NCI-H2196 treated with DMSO at 0.1 percent for 48 hours (cell line): ENCODE results near the gene DPEP3.
A peak's percentile ranks its signal among the peaks of the same experiment; 100 is the strongest.
"Not testable (repeated sequence)": the region's sequence is repeated elsewhere in the genome, so short reads cannot be mapped to it uniquely, and the experiment has no call there.

ENCODE experiments used
- DNase-seq: peaks from one replicate; lab custom pipeline; 2025; ENCODE audit not compliant: unreplicated experiment; lab: John Stamatoyannopoulos, UW

DPEP3 gene

DNA sequence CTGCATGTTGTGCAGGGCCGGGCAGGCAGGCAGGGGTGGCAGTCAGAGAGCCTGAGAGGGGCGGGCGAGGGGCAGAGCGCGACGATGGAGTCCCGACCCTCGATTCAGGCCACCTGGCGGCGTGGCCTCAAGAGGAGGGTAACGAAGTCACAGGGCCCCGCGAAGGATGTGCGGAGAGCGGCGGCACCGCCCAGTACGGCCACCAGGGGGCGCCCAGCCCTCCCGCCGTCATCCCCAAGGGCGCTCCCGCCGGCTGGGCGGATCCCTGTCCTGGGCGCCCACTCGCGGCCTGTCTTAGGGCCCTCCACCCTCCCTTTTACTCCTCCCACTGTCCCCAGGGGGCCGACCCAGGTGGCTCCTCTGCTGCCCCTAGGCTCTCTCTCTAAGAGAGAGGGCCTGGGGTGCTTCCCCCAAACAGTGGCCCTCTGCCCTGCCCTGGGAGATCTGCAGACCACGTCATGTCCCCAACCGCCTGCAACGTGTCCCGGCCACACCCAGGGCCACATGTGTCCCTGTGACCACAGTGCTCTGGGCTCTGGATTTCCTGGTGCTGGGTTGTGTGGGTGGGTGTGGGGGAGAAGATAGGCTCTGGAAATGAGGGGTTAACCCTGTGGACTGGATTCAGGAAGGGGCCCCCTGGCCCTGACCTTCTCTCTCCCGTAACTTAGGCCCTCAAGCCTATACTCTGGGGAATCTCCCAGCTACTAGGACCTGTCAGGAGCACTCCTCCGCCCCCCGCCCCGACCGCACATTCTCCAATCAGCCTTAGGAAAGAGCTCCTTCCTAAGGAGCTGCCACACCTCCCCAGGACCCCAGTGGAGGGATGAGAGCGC, 13.1 kb upstream of the DPEP3 start:
- peak; percentile 3 for DNase-seq

DNA sequence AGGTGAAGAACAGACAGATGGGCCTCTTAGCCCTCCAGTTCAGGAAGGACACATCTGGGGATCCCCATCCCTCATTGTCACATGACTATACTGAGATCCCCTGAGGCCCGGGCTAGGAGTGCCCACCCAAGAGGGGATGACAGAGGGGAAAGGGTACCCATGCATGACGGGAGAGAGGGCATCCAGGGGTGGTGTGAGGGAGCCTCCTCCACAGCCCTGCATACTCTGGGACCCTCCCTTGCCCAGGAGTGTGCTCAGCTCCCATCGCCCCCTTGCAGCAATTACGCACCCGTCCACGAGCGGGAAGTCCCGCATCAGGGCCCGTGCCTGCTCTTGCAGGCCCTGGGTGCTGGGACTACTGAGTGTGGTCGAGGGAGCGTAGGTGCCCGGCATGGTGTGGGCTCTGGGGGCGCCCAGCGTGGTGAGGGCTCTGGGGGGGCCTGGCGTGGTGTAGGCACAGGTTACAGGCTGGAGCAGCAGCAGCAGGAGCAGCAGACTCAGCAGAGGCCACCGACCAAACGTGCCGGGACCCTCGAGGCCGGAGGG, 12.4 kb upstream of the DPEP3 start:
- DNase-seq, result no peak

DNA sequence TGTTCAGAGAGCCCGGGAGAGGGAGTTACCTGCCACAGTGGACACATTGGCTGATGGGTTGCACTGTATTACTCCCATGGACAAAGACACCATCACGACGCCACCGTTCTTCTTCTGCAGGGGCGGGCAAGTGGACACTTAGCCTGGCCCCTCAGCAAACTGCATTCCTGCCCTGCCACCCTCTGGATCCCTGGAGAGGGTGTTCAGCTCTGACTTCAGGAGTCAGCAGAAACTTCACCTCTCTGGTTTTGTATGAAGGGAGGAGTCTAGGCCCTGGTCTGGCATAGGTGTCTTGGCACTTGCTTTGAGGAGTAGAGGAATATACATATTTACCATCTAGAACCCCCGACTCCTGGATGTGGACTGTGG, 9.7 kb upstream of the DPEP3 start:
- DNase-seq, result no peak

DNA sequence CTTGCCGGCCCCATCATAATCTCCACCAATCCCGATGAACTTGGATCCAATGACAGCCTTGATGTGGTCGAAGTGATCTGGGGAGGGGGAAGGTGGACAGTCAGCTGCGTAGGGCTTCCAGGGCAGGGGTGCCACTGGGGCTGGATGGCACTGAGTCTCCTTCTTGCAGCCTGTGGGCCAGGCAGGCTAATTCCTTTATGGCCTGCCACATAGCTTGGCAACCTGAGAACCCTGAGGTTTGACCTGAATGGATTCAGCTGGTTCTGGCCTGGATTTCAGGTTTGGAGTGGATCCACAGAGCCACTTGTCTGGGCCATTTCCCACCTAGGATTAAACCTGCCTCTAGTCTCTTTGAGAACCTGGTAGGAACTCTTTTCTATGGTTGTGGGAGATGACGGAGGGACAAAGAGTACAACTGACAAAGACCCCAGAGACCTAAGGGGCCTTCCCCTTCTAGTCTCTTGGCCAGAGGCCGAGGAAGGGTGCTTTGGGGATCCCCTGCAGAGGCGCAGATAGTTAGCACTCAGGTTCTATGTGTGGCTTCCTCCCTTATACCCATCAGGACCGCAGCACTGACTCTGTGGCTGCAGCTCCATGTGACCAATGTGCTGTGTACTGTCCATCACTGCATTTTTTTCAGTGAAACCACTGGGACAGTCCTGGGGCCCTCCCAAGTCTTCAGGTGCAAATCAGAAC, 9.2 kb upstream of the DPEP3 start:
- DNase-seq, result no peak

DNA sequence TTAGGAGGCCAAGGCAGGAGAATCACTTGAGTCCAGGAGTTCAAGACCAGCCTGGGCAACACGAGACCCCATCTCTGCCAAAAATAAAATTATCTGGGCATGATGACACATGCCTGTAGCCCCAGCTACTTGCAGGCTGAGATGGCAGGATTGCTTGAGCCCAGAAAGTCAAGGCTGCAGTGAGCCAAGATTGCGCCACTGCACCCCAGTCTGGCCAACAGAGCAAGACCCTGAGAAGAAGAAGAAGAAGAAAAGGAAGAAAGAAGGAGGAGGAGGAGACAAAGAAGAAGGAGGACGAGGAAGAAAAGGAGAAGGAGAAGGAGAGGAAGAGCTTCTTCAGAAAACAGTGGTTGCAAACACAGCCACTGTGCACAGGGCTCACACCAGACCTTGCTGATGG, 8.4 kb upstream of the DPEP3 start:
- no peak for DNase-seq

DNA sequence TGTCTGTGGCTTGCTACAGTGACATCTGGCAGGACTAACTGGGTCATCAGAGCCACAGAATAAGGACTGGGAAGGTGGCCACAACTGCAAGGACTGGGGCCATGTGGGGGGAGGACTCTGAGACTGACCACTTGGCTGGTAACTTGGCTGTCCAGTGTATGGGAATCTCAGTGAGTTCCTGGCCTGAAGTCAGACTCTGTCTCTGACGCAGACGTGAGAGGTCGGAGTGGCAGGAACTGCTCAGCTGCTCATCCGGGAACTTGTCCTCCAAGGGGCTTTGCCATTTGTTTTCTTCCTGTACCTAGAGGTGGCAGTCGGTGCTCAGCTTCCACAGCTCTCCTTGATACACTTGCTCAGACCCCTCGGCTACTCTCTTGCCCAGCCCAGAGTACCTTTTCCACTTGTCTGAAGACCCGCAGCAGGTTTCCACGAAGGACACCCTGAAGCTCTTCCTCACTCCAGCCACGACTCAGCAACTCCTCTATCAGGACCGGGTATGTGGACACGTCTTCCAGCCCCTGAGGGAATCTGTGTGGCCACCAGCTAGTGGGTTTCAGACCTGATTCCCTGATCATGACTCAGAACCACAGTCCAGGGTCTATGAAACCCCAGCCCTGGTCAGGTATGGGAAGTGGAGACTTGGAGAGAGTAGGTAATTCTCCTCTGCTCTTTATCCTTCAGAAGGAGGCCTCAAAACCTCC, 7.3 kb upstream of the DPEP3 start:
- no peak for DNase-seq

DNA sequence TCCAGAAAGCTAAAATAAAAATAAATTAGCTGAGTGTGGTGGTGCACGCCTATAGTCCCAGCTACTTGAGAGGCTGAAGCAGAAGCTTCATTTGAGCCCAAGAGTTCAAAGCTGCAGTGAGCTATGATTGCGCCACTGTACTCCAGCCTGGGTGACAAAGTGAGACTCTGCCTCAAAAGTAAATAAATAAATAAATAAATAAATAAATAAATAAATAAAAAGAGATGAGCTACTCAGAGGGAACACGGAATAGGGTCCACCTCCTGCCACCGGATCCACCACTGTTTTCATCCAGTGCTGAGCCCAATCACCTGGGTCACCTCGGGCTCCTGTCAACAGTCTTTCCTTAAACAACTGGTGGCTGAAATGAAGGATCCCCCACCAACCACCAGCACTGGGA, 6.7 kb upstream of the DPEP3 start:
- no peak for DNase-seq

DNA sequence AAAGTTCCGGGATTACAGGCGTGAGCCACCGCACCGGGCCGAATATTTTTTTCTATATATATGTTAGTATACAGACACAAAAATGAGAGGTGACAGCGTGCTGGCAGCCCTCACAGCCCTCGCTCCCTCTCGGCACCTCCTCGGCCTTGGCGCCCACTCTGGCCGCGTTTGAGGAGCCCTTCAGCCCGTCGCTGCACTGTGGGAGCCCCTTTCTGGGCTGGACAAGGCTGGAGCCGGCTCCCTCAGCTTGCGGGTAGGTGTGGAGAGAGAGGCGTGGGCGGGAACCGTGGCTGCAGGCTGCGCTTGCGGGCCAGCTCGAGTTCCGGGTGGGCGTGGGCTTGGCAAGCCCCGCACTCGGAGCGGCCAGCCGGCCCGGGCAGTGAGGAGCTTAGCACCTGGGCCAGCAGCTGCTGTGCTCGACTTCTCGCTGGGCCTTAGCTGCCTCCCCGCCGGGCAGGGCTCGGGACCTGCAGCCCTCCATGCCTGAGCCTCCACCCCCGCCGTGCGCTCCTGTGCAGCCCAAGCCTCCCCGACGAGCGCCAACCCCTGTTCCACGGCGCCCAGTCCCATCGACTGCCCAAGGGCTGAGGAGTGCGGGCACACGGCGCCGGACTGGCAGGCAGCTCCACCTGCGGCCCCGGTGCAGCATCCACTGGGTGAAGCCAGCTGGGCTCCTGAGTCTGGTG, 1.9 kb upstream of the DPEP3 start:
- DNase-seq, result no peak

DNA sequence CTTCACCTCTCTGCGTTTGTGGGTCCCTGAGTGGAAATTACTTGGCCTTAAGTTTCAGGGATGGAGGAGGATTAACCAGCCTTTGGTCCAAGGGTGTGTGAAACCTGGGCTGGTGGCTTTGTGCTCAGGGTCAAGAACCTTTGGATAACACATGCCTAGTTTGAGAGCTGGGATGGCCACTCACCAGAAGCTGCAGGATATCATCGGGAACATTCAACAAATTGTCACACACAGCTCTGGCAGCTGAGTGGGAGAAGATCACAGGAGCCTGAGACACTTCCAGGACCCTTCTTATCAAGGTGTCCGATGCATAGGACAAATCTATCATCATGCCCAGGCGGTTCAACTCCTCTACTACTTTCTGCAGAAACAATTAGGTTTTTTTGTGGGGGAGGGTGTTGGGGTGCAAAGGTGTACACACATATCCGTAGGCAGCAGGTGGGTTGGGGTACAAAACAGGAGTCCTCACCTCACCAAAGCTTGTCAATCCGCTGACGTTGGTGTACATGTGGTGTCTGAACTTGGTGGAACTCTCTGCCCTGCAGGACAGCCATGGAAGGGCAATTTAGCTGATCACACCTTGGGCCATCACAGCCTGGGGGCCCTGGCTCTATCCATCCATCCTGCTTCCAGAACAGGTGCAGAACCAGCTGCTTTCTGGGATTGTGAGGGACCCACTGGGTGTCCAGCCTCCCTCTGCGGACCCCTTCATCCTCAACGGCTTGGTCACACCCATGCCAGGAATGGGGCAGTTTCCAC, 2.7 kb downstream of the DPEP3 start:
- no peak for DNase-seq

DNA sequence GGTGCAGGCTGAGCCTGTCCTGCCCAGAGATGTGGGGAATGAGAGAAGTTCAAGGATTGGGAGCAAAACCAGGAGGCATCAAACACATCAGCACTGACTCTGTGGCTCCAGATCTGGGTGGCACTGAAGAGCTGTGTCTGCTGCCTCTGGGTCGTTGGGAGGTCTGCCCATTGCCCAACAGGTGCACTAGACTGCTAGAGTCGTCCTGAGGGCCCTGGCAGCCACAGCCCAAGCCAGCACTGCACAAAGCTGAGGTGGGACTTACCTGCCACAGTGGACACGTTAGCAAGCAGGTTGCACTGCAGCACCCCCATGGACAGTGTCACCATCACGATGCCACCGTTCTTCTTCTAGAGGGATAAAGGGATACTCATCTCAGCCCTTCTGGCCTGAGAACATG, 3.3 kb downstream of the DPEP3 start:
- no peak for DNase-seq

DNA sequence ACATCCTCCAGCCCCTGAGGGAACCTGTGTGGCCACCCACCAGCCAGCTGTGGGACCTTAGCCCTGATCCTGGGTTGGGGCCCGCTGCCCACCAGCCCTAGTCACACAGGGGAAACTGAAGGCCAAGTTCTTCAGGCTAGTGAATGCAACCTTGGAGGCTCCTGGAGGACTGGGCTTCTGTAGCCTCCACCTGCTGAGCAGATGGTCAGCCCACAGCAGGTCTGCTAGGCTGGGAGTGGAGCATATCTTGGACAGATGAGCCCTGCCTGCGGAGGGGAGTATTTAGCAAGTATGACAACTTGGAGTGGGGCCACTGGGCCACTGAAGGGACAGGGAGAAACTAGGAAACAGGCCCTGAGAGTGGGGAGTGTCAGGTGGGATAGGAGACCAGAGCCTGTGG, 4.1 kb downstream of the DPEP3 start:
- no peak for DNase-seq

DNA sequence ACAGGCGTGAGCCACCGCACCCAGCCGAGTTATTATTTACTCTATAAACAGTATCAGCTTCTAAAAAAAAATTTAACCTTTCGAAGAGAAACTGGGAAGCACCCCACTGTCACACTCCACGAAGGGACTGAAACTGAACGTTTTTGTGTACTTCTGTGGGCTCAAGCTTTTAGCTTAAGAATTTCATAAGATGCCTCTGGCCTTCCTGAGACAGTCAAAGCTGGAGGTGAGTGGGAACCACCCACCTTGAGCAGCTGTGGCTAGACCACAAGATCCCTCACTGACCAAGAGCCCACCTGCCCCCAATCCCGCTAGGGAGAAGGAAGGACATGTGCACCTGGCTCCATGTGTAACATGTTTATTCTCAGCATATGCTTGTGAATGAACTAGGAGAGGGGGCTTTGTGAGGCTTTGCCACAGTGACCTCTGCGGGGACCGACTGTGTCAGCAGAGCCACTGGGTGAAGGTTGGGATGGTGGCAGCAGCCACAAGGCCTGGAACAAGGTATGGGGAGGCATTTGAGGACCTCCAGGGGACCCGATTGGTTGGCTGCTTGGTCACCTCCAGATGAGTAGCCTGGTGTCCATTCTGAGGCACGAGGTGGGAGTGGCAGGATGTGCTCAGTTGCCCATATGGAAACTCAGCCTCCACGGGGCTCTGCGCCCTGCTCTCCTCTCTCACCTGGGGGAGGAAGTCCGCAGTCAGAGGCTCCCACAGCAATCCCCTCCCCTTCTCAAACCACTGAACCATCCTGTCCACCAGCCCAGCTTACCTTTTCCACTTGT, 4.8 kb downstream of the DPEP3 start:
- no peak for DNase-seq

DNA sequence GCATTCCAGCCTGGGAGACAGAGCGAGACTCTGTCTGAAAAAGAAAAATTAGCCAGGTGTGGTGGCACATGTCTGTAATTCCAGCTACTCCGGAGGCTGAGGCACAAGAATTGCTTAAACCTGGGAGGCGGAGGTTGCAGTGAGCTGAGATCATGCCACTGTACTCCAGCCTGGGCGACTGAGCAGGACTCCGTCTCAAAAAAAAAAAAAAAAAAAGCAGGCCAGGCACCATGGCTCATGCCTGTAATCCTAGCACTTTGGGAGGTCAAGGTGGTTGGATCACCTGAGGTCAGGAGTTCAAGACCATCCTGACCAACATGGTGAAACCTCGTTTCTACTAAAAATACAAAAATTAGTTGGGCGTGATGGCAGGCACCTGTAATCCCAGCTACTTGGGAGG, 8.0 kb downstream of the DPEP3 start:
- DNase-seq, result not testable (repeated sequence)

DNA sequence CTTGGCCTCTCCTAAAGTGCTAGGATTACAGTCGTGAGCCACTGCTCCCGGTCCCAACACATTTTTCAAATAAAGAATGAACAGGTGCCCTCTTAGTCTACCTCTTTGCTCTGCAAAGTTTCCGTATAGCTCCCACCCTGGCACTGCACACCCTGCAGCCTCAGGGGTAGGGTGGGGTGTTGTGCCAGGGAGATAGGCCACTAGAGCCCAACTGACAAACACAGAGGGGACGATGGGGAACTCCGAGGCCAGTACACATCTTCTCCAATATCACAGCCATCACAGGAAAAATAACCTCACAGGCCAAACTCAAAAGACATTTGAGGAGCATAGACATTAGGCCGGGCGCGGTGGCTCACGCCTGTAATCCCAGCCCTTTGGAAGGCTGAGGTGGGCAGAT, 9.2 kb downstream of the DPEP3 start:
- no peak for DNase-seq

DNA sequence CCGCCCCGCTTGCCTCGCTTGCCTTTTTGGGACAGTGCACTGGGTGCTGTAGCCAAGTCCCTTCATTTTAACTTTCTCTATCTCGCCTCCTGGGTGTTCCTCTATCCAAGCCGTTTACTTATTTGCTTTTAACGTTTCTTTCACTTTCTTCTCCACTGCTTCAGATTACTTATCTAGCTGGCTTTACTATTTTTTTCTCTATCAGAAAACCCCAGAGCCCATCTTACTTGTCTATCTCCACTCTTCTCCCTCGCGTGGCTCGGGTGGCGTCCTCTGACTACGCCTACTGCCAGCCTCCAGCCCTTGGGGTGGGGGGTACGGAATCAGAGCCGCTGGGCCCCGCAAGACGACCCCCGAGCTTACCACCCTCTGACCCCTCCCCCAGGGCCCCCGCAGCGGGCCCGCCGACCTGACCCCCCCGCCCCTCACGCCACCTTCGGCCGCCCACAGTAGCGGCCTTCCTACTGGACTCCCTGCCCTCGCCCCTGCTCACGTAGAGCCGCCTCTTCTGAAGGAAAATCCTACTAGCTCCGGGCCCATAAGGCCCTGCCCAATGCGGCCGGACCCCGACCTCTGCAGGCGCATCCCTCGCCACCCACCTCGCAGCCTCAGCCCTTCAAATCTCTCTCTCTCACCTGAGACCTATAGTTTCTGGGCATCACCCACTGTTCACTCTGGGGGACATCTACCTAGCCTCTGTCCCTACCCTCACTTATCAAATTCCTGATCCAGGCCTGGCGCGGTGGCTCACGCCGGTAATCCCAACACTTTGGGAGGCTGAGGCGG, 10.9 kb downstream of the DPEP3 start:
- no peak for DNase-seq

DNA sequence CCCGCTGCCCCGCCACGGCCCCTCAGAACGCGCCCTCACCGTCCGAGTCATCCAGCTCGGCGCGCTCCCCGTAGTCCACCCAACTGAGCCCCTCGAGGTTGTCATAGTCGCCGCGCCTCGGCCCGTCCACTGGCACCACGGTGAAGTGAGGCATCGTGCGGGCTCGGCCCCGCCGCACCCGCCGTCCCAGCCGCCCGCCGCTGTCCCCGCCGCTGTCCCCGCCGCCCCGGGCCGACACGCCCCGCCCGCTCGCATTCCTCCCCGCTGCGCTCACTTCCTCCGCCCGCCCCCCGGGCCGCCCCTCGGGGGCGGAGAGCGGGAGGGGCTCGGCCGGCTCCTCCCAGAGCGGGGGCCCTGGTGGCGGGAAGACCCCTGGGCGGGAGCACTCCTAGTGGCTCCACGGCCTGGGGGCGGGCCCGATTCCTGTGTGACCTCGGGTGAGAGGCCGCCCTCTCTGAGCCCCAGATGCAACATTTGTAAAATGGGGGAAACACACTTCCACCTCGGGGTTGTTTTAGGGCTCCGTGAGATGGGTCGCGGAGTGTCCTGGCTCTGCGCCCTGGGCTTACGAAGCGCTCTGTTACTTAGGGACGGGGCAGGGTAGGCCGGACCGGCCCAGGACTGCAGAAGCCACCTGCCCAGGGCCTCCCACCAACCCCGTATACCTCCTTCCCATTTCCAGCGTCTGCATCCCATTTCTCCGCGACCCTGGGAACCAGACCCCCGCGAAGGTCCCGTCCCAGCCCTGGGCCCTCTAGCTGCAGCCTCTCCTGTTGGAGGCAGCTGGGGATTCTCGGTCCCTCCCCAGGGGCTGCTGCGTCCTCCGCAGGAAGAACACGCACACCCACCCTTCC, 11.7 kb downstream of the DPEP3 start, which contains the start of gene SLC12A4:
TSS of gene SLC12A4 (minus strand) at position 238 of the 854 bp plus-strand sequence. CDS start at position 154, 84 bp downstream.
- peak; percentile 12 for DNase-seq

DNA sequence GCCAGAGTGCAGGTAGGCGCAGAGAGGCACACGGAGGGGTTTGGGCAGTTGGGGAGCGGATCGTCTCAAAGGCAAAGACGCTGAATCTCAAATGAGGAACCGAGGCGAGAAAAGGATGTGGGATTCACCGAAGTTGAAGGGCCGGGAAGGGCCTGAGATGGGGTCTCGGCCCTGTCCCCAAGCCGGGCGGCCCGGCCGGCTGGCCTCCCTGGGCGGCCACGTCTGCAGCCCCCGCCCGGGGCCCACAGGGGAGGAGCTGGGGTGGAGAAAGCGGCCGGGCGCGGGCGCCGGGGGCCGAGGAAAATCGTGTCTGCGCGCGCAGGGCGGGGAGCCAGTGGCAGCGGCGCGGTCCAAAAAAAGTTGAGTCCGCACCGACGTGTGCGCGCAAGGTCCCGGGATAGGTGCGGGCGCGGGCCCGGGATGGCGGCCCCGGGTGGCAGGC, 12.3 kb downstream of the DPEP3 start:
- no peak for DNase-seq
